Epidermal melanocyte (primary cell): ENCODE data around the gene TBXAS1.
"Not testable (repeated sequence)": the region's sequence is repeated elsewhere in the genome, so short reads cannot be mapped to it uniquely, and the experiment has no call there.

Experiments
- DNase-seq: peaks from one replicate; pipeline ENCODE4 v3.0.0; 2011; ENCODE audit warnings: low spot score; ENCODE audit not compliant: insufficient read length

The TBXAS1 gene

DNA sequence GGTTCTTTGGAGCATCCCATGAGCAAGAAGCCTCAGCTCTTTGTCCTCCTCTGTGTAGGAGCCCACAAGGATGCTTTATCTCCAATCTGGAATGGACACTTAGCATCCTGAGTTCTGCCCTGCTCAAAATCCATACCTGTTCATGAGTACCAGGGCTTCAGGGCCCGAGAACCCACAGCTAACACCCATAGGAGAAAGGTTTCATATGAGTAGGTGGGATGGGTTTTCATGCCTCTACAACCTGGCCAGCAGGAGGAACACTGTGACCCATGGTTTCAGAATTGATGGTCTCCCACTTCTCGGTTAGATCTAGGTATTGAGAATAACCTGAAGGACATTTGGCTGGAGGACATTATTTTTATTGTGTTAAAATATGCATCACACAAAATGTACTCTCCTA, 57.8 kb downstream of the TBXAS1 start:
- DNase-seq: no peak

- DNase-seq: no peak
Observed at GRCh38 chr7:139887992-139888481, 59.0 kb downstream of the TBXAS1 start.

DNA sequence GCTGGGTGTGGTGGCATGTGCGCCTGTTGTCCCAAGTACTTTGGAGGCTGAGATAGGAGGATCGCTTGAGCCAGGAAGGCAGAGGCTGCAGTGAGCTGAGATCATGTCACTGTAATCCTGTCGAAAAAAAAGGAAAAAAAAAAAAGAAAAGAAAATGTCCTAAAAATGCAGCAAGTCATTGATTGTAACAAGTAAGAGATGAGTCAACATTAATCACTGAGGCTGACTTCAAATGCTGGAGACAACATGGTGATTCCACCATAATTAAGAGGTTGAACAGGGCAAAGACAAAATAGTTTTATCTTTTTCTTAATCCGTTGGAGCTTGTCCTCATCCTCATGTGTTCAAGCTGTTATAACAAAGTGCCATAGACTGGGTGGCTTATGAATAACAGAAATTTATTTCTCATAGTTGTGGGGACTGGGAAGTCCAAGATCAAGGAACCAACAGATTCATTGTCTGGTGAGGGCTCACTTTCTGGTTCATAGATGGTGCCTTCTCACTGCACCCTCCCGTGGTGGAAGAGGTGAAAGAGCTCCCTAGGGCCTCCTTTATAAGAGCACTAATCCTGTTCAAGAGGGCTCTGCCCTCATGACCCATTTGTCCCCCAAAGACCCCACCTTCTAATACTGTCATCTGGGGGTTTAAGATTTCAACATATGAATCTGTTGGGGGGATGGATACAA, 60.3 kb downstream of the TBXAS1 start:
- no peak for DNase-seq

- no peak for DNase-seq
Observed at GRCh38 chr7:139893461-139893860, 64.4 kb downstream of the TBXAS1 start.

GRCh38 chr7:139893999-139894398, 64.9 kb downstream of the TBXAS1 start:
- no peak for DNase-seq

- no peak for DNase-seq
Observed at GRCh38 chr7:139895141-139895829, 66.2 kb downstream of the TBXAS1 start.

DNA sequence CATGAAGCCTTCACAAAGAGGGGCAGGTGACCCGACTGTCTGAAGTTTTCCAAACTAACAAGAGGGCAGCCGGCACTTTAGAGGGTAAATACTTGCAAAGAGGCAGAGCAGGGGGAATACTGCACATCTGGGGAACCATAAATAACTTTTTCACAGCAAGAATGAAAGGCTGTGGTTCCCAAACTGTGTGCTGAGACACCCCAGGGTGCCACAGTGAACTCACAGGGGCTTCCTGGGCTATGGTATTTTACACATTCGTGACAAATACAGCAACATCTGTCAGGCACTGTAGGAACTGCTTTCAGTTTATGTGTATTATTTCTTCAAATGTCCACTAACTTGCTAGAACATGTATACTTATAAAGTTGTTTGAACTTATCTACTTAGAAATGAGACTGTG, 67.2 kb downstream of the TBXAS1 start:
- DNase-seq: no peak

DNA sequence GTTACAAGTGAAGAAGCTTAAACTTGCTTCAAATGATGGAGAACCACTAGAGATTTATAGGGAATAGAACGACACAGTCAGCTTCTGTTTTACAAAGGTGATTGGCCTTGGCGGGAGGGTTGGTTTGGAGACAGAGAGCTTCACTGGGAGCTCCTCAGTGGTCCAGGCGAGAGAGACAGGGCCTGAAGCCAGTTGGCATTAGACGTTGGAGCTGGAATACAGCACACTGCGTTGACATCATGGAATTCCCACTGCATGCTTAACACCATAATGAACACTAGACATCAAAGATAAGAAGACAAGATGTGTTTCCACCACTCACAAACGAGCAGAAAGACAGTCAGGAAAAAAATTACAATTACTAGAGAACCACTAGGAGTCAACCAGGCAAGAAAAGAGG, 67.8 kb downstream of the TBXAS1 start:
- DNase-seq: no peak

- no peak for DNase-seq
Observed at GRCh38 chr7:139897422-139898090, 68.5 kb downstream of the TBXAS1 start.

GRCh38 chr7:139898483-139898882, 69.4 kb downstream of the TBXAS1 start:
- DNase-seq: no peak

DNA sequence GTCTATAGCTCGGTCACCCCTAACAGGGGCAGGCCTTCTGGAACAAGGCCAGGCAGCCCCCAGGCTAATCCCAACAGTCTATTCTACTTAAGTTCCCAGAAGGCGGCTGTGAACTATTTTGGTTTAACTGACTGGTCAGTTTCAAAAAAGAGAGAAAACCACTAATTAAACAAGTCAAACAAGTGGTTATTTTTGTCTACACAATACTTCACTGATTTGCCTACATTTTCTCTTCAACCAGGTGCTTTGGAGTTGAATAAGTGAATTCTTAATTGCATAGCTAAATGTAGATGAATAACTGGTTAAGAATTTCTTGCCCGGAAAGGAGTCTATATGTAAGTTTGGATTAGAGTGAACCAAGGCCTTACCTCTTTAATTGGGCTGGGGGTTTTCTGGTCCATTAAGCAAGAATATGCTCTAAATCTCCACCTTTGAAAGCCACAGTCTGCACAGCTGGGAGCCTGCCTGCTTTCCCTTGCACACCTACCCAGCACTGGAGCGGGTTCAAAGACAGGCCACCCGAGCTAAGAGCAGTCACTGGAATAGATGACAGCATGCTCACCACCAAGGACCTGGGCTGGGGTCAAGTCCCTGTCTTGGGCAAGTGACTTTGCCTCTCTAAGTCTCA, 70.4 kb downstream of the TBXAS1 start:
- no peak for DNase-seq

DNA sequence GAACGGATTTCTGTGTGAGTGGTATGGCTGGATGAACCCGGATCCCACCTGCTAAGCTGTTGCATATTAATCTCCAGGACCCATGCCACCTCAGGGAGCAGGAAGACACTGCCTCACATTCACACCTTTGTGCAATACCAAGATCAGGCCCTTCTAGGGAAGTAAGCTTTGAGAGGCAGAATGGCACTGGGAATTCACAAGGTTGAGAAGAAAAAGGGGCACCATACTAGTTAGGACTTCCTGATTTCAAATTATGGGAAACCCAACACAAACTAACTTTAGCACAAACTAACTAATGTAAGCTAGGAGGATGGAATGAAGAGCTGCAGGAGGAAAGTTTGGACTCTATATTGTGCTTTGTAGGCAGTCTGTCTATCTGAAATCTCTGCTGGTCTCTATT, 71.3 kb downstream of the TBXAS1 start:
- DNase-seq: no peak

DNA sequence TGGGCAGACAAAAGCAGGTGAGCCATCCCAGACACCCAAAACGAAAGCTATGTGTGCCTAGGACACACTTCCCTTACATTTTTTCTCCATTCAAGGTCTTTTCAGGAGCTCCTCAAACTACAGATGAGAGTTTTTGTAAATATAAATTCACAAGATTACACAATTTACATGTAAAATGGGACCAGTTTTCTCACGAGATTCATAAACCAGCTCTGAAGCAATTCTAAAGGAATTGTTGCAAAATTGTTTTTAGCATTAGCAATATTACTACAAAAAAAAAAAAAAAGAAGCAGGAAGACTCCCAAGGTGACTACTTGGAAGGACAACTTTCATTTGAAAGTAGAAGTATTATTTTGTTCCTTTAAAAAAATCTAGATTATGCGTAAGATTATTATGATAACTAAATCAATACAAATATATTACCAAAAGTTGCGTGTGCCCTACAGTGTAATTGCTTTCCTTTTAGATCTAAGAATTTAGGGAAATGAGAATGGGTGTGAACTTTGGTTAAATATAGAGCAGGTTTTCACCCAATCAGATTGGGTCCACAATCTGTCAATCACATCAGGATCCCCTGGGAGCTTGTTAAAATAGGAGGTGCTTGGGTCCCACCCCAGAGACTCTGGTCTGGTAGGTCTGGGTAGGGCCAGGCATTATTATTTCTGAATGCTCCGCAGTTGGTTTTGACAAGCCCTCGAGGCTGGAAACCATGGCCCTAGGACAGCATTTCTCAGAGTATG, 72.2 kb downstream of the TBXAS1 start:
- no peak for DNase-seq

- DNase-seq: no peak
Observed at GRCh38 chr7:139901901-139902300, 72.8 kb downstream of the TBXAS1 start.

DNA sequence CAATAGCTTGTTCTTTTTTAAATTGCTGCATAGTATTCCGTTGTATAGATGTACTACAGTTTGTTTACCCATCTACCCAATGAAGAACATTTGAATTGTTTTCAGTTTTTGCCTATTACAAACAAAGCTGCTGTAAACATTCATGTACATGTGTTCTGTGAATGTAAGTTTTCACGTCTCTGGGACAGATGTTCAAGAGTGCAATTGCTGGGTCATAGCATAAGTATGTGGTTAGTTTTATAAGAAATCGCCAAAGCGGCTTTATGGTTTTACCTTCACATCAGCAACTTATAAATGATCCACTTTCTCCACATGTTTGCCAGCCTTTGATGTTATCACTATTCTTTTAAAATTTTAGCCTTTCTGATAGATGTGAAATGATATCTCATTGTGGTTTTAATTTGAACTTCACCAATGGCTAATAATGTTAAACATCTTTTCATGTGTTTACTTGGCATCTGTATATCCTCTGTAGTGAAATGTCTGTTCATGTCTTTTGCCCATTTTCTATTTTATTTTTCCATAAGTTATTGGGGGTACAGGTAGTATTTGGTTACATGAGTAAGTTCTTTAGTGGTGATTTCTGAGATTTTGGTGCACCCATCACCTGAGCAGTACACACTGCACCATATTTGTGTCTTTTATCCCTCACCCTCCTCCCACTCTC, 73.5 kb downstream of the TBXAS1 start:
- no peak for DNase-seq

GRCh38 chr7:139903103-139903477, 74.0 kb downstream of the TBXAS1 start:
- DNase-seq: not testable (repeated sequence)

DNA sequence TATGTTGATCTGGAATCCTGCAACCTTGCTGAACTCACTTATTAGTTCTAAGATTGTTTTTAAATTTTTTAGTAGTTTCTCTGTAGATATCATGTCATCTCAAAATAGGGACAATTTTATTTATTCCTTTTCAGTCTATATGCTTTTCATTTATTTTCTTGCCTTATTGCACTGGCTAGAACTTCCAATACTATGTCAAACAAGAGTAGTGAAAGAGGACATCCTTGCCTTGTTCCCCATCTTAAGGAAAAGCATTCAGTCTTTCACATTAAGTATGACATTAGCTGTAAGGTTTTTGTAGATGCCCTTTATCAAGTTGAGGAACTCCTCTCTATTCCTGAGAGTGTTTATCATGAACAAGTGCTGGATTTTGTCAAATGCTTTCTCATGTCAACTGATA, 77.8 kb downstream of the TBXAS1 start:
- DNase-seq: no peak

DNA sequence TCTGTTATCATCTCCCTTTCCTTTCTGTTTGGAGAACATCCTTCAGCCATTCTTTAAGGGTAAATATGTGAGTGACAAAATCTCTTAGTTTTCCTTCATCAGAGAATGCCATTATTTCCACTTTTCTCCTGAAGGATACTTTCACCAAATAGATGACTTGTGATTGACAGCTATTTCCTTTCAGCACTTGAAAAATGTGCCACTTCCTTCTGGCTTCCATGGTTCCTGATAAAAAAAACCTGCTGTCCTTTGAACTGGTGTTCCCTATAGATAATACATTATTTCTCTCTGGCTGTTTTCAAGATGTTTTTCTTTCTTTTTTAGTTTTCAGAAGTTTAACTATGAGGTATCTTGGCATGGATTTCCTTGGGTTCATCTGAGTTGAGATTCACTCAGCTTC, 79.7 kb downstream of the TBXAS1 start:
- DNase-seq: no peak

- DNase-seq: no peak
Observed at GRCh38 chr7:139909379-139910050, 80.5 kb downstream of the TBXAS1 start.
